NCI-H2107 treated with DMSO at 0.1 percent for 48 hours (cell line): ENCODE data around the gene DYNLT2.

ENCODE experiments used
- DNase-seq: peaks from one replicate; lab custom pipeline; 2025; ENCODE audit not compliant: unreplicated experiment; lab: John Stamatoyannopoulos, UW

Gene DYNLT2

DNA sequence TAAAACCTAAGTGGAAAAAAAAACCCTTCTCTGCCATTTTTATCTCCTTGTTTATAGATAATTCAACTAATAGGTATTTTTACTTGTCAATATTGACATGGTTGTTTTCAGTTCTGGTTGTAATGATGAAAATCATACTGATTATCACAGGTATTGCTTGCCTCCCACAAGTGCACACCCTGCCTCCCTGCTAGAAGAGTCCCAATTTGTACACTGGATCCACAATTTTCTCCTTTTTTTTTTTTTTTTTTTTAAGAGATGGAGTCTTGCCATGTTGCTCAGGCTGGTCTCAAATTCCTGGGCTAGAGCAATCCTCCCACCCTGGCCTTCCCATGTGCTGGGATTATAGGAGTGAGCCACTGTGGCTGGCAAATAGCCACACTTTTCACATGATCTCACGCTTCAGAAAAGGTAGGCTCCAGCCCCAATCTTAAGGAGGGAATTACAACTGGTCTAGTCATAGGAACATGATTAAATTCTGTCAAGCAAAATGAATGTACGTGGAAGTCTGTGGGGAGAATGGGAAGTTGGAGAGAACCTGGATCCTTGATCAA, 12.3 kb downstream of the DYNLT2 start:
- DNase-seq: no peak

DNA sequence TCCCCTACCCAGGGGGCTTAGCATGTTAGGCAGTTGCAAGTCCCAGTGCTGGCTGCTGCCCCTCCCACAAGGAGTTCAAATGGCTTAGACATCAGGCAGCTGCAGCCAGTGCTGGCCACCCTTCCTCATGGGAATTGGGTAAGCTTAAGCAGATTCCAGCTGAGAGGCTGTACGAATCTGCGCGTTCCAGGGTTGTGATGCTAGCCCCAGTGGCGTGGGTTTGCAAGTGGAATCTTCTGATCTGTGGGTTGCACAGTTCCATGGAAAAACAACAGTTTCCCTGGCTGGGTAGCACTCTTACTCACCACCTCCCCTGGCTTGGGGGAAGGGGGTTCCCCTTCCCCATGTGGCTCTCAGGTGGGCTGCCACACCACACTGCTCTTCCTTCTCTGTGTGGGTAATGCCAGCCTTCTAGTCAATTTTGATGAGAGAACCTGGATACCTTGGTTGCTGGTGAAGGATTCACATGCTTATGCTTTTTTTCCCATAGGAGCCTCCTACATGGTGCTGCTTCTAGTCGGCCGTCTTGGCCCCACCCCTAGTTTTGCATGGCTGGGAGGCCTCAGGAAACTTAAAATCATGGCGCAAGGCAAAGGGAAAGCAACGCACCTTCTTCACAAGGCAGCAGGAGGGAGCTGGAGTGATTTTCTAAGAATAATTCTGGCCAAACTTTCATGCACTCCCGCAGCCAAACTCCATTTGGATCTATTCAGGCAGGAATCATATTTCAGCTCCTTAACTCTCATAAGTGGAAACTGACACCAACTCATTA, 13.0 kb downstream of the DYNLT2 start:
- peak; percentile 85 for DNase-seq

DNA sequence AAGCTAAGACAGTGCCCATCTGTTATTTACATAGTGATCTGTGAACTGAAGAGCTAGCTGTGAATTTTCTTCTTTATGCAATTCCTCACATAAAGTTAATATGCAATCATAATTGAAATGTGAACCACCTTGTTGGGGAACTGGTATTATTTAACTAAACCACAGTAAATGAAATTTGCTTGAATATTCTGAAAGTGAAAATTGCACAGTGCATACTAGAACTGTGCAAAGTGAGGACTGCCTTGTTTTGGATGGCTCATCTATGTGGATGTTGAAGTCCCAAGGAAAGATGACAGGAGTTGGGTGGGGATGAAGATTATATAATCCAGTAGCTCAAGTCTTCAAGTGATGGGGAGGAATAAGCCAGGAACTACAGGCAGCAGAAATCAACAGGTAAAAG, 21.4 kb downstream of the DYNLT2 start:
- DNase-seq: no peak

DNA sequence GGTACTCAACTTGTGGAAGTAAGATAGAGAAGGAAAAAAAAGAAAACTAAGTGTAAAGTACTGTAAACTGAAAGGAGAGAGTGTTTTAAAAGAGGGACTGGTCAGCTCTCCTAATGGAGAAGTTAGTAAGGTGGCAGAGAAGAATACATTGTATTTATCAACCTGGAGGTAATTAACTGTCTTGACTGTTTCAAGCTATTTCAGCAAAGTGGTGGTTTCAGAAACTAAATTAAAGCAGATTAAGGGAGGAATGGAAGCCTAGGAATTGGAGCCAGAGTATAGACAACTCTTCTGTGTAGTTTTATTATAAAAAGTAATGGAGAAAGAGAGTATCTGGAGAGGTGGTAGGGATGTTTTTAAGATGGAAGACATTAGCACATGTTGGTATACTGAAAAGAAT, 24.4 kb downstream of the DYNLT2 start:
- DNase-seq: no peak

- no peak for DNase-seq
Measured at GRCh38 chr6:169726049-169726400, 25.3 kb downstream of the DYNLT2 start.

DNA sequence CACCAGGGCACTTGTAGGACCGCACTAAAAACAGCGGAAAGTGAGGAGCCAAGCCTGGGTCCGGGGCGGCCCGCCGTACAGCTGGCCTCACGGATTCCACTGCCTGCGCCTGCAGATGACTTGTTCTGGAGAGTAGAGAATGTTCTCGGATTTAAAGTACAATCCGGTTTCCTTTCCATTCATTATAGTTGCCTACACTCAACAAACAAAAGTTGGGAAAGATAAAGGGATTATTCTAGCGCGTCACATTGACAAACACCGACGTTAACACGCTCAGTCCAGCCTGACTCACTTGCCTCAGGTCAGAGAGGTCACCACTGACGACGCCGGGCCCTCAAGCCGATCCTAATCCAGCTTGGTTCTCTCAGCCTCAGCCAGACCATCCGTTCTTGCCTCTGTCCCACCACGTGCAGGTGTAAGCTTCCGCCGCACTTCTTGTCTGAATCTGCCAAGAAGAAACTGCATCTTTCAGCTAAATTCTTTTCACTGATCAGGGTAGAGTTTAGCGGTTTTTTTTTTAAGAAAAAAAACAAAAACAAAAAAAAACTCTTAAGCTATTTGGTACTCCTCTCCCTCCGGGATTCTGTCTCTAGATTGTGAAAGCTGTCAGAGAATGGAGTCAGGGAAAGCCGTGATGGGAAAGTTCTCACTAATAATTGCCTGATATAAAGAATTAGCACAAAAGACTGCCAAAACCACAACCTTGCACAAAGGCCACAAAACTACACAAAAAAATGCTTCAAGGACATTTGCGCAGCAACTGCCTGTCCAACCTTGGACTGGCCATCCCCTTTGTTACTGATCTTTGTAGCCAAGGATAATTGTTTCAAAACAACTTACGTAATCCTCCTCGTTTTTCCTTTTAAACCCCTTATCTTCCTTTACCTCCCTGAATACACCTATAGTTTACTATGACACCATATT, 26.0 kb downstream of the DYNLT2 start:
- no peak for DNase-seq

GRCh38 chr6:169724494-169725124, 26.8 kb downstream of the DYNLT2 start, which contains the start of gene PHF10:
Gene PHF10, minus strand, starts transcription at chr6:169724500. Its CDS starts 569 bp downstream, at chr6:169723931.
- DNase-seq: no peak

GRCh38 chr6:169723991-169724493, 27.3 kb downstream of the DYNLT2 start:
- no peak for DNase-seq

DNA sequence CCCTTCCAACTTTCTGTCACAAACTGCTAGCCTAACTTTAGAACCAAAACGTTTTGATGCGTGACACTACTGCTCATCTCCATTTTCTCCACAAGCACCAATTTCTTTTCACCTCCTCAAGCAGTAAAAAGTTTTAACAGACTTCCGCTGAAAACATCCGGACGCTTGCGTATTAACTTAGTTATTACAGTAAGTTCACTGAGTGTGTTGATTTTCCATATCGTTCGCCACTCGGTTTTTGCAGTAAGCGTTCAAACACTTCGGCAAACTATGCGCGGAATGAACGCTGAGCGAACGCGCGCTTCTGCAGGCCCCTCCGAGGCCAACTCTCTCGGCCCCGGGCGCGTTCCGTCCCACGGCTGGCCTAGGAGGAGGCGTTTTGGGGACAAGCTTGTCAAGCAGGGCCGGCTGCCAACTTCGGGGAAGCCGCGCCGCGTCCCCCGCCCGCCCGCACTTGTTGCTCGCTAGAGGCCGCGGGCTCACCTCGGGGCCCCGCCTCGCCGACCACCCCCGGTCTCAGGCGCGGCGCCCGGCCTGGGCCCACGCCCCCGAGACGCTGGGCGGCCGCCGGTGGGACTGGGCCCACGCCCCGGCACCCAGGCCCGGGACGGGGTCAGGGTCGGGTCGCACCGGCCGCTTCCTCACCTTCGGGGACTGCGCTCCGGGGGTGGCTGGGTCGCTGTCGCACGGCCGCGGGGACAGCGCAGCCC, 28.0 kb downstream of the DYNLT2 start:
- DNase-seq: no peak

DNA sequence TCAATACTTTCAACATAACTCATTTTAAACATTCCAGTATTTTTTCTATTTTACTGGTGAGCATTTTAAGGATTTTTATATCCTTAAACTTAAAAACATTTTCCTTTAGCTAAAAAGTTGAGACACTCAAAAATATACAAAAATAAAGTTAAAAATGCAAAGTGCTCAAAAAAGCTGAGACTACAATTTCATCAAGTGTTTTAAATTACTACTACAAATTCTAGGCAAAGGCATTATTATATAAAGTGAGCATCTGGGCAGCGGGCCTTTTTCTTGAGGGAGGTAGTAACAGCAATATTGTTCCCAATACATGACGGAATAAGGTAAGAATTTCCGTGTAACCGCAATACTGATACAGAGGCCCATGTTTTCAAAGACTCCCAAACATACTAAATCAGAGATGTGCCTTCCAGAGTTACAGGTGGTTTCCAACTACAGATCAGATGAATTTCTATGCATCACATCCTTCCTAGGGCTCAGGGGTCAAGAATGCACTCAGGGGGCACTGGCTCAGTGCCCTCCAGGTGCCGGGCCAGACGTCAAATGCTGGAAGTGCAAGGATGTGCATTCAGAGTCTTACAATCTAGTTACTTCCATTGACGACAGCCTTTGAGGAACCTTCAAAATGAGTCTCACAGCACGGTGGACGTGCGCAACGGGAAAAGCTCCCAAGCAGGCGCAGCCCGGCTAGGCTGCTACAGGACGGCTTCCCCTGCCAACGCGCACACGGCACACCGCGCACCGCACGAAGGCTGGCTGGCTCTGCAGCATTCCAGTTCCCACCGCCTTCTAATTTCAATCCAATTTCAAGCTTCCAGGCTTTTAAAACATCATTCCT, 28.8 kb downstream of the DYNLT2 start:
- peak; percentile 39 for DNase-seq

DNA sequence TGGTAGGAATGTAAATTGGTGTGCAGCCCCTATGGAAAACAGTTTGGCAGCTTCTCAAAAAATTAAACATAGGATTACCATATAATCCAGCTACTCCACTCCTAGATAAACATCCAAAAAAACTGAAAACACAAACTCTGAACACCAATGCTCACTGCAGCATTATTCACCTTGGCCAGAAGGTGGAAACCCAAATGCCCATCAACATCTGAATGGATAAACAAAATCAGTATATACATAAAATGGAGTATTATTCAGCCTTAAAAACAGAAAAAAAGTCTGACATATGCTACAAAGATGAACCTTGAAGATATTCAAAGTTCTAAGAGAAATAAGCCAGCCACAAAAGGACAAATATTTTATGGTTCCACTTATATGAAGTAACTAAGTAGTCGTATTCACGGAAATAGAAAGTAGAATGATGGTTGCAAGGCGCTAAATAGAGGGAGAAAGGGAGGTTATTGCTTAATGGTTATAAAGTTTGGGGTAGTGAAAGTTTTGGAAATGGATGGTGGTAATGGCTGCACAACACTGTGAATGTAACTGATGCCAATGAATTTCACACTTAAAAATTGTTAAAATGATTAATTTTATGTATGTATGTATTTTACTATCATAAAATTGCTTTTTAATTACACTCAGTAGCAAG, 31.0 kb downstream of the DYNLT2 start:
- no peak for DNase-seq

GRCh38 chr6:169719117-169719516, 32.3 kb downstream of the DYNLT2 start:
- no peak for DNase-seq

DNA sequence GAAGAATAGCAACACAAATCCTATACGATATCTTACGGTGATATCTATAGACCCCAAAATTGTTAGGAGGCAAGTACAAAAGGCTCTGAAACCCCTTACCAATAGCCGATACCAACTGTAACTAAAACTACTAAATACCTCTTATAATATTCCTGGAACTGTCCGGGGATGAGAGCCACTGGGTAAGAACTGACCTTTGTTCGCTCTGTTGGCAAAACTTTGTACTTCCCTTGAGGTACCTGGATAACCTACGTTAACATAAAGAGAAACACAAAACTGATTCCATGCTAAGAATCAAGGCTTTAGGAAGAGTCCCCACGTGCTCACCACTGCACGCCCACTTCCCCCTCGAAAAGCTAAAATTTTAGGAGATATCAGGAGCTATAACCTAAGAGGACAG, 36.8 kb downstream of the DYNLT2 start:
- no peak for DNase-seq

DNA sequence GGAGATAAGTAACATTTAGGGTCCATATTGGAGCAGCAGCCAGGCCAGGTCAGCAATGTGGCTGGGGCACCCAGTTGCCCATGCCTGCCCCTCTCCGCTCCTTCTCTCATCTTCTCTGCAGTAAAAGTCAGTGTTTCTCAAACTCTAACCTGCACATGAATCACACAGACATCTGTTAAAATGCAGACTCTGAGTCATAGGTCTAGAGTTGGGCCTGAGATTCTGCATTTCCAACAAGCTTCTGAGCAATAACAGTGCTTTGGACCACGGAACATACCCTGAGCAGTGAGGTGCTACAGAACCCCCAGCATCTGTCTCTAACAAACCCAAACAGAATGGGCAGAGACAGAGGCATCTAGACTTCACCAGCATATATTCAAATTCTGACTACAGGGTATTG, 37.2 kb downstream of the DYNLT2 start:
- no peak for DNase-seq

GRCh38 chr6:169710009-169710408, 41.4 kb downstream of the DYNLT2 start:
- DNase-seq: no peak

- no peak for DNase-seq
Measured at GRCh38 chr6:169709293-169709692, 42.1 kb downstream of the DYNLT2 start.

- DNase-seq: no peak
Measured at GRCh38 chr6:169707772-169708171, 43.6 kb downstream of the DYNLT2 start.

DNA sequence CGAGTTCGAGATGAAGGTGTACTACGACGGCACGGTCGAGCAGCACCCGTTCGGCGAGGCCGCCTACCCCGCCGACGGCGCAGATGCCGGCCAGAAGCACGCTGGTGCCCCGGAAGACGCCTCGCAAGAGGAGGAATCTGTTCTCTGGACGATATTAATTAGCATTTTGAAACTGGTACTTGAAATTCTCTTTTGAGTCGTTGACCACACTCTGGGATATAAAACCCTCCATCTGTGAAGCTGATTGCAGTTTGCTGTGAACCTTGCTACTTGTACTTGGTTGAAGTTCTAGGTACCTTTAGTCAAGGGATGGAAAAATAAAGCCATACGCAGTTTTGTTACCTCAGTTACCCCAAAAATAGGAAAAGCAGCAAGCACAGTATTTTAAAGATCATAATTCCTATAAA, 48.5 kb downstream of the DYNLT2 start:
- DNase-seq: no peak
